Measurements from ENCODE around the gene GRIN3B. TPM values are rescaled to one million over a fixed set of nuclear protein-coding genes. Genes with fewer than 3 reads are reported as not detected.

Gene GRIN3B
- total and polyA plus RNA-seq, 9 of the 15 experiments (the other 6 are each of a cell fraction or from before 2014, with no cell fraction given), result 0.06 to 0.95 (median 0.19) TPM; not detected in 6

- Histone ChIP-seq H3K9me3 (replicated peaks; ENCODE audit: control insufficient read depth, insufficient read depth, low read depth, low read length) (no peaks in the 10 kb centered on the region), H4K20me1 (replicated peaks; ENCODE audit: control insufficient read depth, insufficient read depth, low read length) (peaks cover 53% of the 10 kb centered on the region), H3K9ac (ENCODE audit: insufficient read depth in 1 of 2, low read depth in 2 of 2, low read length in 2 of 2) (peak overlapping the region; percentile 88 to 99; a peak in 3 of 4 replicates), H2AFZ (ENCODE audit: low read depth, low read length) (no peak overlapping the region), H3K27ac (ENCODE audit: extremely low read depth, low read depth, low read length) (peak overlapping the region; percentile 100; the same call in 2 of the 3 replicates), H3K4me1 (replicated peaks in 1 of 2; ENCODE audit: control insufficient read depth in 2 of 2, insufficient read depth in 2 of 2, low read length in 2 of 2) (peaks cover 27 to 82% of the 10 kb centered on the region in 2 experiments), H3K9me1 (ENCODE audit: control insufficient read depth, insufficient read depth, low read length) (peaks cover 16% of the 10 kb centered on the region), H3K27me3 (ENCODE audit: control insufficient read depth in 2 of 2, insufficient read depth in 2 of 2, low read length in 2 of 2) (no peaks in the 10 kb centered on the region), H3K36me3 (ENCODE audit: control insufficient read depth, insufficient read depth, low read length) (peaks cover 50% of the 10 kb centered on the region; the same call in 2 of the 3 replicates), H3K79me2 (ENCODE audit: control insufficient read depth, insufficient read depth, low read length) (peaks cover 65% of the 10 kb centered on the region), H3K4me2 (ENCODE audit: insufficient read depth, low read length) (peak overlapping the region; percentile 88), H3K4me3 (peak overlapping the region; percentile 94)
- TF ChIP-seq RBFOX2 (IDR thresholded peaks at IDR 0.05; ENCODE audit: low read depth, low read length), result peak; percentile 55; the same call in 1 of the 2 replicates
- no peak for TF ChIP-seq FOXM1 (IDR thresholded peaks at IDR 0.05; ENCODE audit: low read depth)
- 0 out of 2 replicates have a peak, but pooled peaks have one; percentile 38 for TF ChIP-seq FOXM1 (CRISPR knock-in tag; IDR thresholded peaks at IDR 0.05; ENCODE audit: low read depth)
- no peak for TF ChIP-seq ZNF444 (CRISPR knock-in tag; IDR thresholded peaks at IDR 0.05)
- TF ChIP-seq ZNF408 (CRISPR knock-in tag; IDR thresholded peaks at IDR 0.05; ENCODE audit: low read depth), result no peak
- TF ChIP-seq POLR2G (IDR thresholded peaks at IDR 0.05; ENCODE audit: low read depth, low read length), result peak; percentile 65
- no peak for TF ChIP-seq CEBPB (tag; IDR thresholded peaks at IDR 0.05)
- TF ChIP-seq ZNF354B (CRISPR knock-in tag; IDR thresholded peaks at IDR 0.05), result no peak
- no peak for TF ChIP-seq ZNF263 (CRISPR knock-in tag; IDR thresholded peaks at IDR 0.05; ENCODE audit: borderline replicate concordance)
- no peak for TF ChIP-seq SMARCB1 (IDR thresholded peaks at IDR 0.05; ENCODE audit: insufficient read length, low read depth)
- TF ChIP-seq HIVEP1 (CRISPR knock-in tag; IDR thresholded peaks at IDR 0.05), result no peak
- no peak for TF ChIP-seq ZNF197 (CRISPR knock-in tag; IDR thresholded peaks at IDR 0.05; ENCODE audit: low read depth)
- no peak for TF ChIP-seq MTA1 (IDR thresholded peaks at IDR 0.05; ENCODE audit: borderline replicate concordance)
- no peak for TF ChIP-seq SRSF1 (IDR thresholded peaks at IDR 0.05; ENCODE audit: low read depth, low read length)
- TF ChIP-seq RBM34 (IDR thresholded peaks at IDR 0.05; ENCODE audit: borderline replicate concordance, insufficient read depth, low read length), result no peak
- no peak for TF ChIP-seq RBM25 (IDR thresholded peaks at IDR 0.05; ENCODE audit: low read depth, low read length, severe bottlenecking)
- no peak for TF ChIP-seq CHD1 (IDR thresholded peaks at IDR 0.05; ENCODE audit: low read length)
- ChIA-PET POLR2A (interaction anchor here (0.7 to 1.9 kb wide), 6 partner anchors 9 to 250 kb away, joined by 3 to 14 read pairs (median 6); partner anchors contain the start of genes CIRBP and WDR18), CTCF (ENCODE audit: low intra/inter-chr PET ratio) (no interaction called here)
- 66% methylated on average over 18 of the region's 18 CpGs for WGBS (ENCODE audit: insufficient coverage, low coverage, missing lambda C conversion rate)
- DNase-seq (ENCODE audit: extremely low read depth in 1 of 4, low spot score in 3 of 4) (no peak), ATAC-seq (no peak), FAIRE-seq (no peak)
- intact Hi-C loops (cut with micrococcal nuclease), result no loop called here
- in situ Hi-C loops (cut with MboI), result no loop called here
- no TSS peak for BruUV-seq (replicated peaks)
Measured at GRCh38 chr19:1019616-1019961, 19.4 kb downstream of the GRIN3B start.

Measured in K562 (cell line).